Brain microvascular endothelial cell (primary cell): ENCODE data around the gene PSMA7.

ENCODE experiments used
- DNase-seq: peaks from one replicate; pipeline ENCODE4 v3.0.0-alpha.2; 2020
- H3K27ac ChIP-seq: fragments of 250-450 bp; sonication (Bioruptor Pico); 2 replicates; pipeline ENCODE4 v1.5.1; 2020; ENCODE audit warnings: mild to moderate bottlenecking, moderate library complexity
- H3K27me3 ChIP-seq: fragments of 250-450 bp; sonication (Bioruptor Pico); replicated peaks from 2 replicates; pipeline ENCODE4 v1.5.1; 2020; ENCODE audit warnings: mild to moderate bottlenecking
- H3K36me3 ChIP-seq: fragments of 250-450 bp; sonication (Bioruptor Pico); replicated peaks from 2 replicates; pipeline ENCODE4 v1.5.1; 2020; ENCODE audit warnings: mild to moderate bottlenecking
- H3K4me3 ChIP-seq: 2 replicates; pipeline ENCODE4 v1.5.1; 2011; ENCODE audit warnings: low read depth, mild to moderate bottlenecking, control low read depth, low read length, moderate library complexity
- CTCF ChIP-seq: IDR thresholded peaks from 2 replicates; pipeline ENCODE4 v1.5.1; 2011; ENCODE audit warnings: low read depth, mild to moderate bottlenecking, moderate library complexity, low read length, control low read depth, inconsistent platforms; ENCODE audit errors: missing control alignments
- in situ Hi-C: cut with HindIII; loops from 2 replicates; pipeline ENCODE4 v1.10.0; 2017; ENCODE audit warnings: low sequenced_read_pairs, low pct_ligation_motif_present

The PSMA7 gene

GRCh38 chr20:62163986-62164762, 21.0 kb upstream of the PSMA7 start:
- Histone ChIP-seq H3K4me3 (no peak overlapping the region), H3K36me3 (peaks cover 42% of the 10 kb centered on the region), H3K27ac (no peak overlapping the region), H3K27me3 (no peaks in the 10 kb centered on the region)
- in situ Hi-C loops = no loop called here
- no peak for TF ChIP-seq CTCF
- no peak for DNase-seq

GRCh38 chr20:62163485-62163865, 20.3 kb upstream of the PSMA7 start:
- no peak overlapping the region for H3K27ac ChIP-seq
- no peaks in the 10 kb centered on the region for H3K27me3 ChIP-seq
- in situ Hi-C loops = no loop called here
- no peak for TF ChIP-seq CTCF
- DNase-seq = no peak
- no peak overlapping the region for H3K4me3 ChIP-seq
- peaks cover 37% of the 10 kb centered on the region for H3K36me3 ChIP-seq

GRCh38 chr20:62162765-62163484, 19.7 kb upstream of the PSMA7 start:
- Histone ChIP-seq H3K36me3 (peaks cover 31% of the 10 kb centered on the region), H3K27me3 (no peaks in the 10 kb centered on the region), H3K4me3 (no peak overlapping the region), H3K27ac (no peak overlapping the region)
- in situ Hi-C loops = no loop called here
- DNase-seq = no peak
- TF ChIP-seq CTCF = no peak

GRCh38 chr20:62161347-62161746, 18.2 kb upstream of the PSMA7 start:
- Histone ChIP-seq H3K36me3 (peaks cover 31% of the 10 kb centered on the region), H3K27me3 (no peaks in the 10 kb centered on the region), H3K27ac (peak overlapping the region; percentile 18), H3K4me3 (no peak overlapping the region)
- DNase-seq = peak; percentile 62
- in situ Hi-C loops = no loop called here
- TF ChIP-seq CTCF = no peak

GRCh38 chr20:62160876-62161275, 17.7 kb upstream of the PSMA7 start:
- Histone ChIP-seq H3K36me3 (peaks cover 28% of the 10 kb centered on the region), H3K27ac (no peak overlapping the region), H3K4me3 (no peak overlapping the region), H3K27me3 (no peaks in the 10 kb centered on the region)
- no peak for TF ChIP-seq CTCF
- no peak for DNase-seq
- in situ Hi-C loops = no loop called here

- Histone ChIP-seq H3K27me3 (no peaks in the 10 kb centered on the region), H3K36me3 (peaks cover 23% of the 10 kb centered on the region), H3K4me3 (no peak overlapping the region), H3K27ac (no peak overlapping the region)
- no peak for TF ChIP-seq CTCF
- DNase-seq = no peak
- in situ Hi-C loops = no loop called here
Observed at GRCh38 chr20:62160253-62160652, 17.1 kb upstream of the PSMA7 start.
